SU-DHL-6 (cell line): ENCODE results near the gene IST1.

Source experiments
- EZH2phosphoT487 ChIP-seq: fragments of 200-600 bp; sonication (generic), shearing (Covaris generic); conservative IDR thresholded peaks from 2 replicates; pipeline ENCODE4 v1.6.1; 2018; ENCODE audit warnings: mild to moderate bottlenecking, antibody characterized with exemption, low read length, moderate library complexity, mixed read lengths
- TF ChIP-seq, protein P1 (sequence below): fragments of 200-600 bp; sonication (generic); IDR thresholded peaks from one replicate; pipeline ENCODE4 v1.5.1; 2017; ENCODE audit warnings: antibody characterized with exemption, mild to moderate bottlenecking, low read length, moderate library complexity; ENCODE audit not compliant: insufficient read depth, poor library complexity, severe bottlenecking

DNA sequence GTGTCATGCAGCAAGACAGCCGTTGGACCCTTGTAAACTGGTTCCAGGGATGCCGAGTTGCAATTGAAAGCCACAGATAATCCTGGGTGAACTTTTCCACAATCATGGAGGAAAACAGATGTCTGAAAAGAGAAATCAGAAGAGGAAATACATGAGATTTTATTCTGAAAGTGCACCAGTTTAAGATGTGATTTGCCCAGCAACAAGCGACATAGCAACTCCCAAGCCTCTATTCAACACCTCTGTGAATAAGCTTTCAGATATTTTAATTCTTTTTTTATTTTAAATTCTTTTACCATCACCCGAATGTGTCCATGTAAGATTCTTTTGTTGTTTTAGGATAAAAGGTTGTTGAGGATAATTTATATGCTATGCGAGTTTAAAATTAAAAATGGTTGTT is 58.8 kb downstream of the IST1 start:
- TF ChIP-seq EZH2phosphoT487 = no peak
- TF ChIP-seq, protein P1, sequence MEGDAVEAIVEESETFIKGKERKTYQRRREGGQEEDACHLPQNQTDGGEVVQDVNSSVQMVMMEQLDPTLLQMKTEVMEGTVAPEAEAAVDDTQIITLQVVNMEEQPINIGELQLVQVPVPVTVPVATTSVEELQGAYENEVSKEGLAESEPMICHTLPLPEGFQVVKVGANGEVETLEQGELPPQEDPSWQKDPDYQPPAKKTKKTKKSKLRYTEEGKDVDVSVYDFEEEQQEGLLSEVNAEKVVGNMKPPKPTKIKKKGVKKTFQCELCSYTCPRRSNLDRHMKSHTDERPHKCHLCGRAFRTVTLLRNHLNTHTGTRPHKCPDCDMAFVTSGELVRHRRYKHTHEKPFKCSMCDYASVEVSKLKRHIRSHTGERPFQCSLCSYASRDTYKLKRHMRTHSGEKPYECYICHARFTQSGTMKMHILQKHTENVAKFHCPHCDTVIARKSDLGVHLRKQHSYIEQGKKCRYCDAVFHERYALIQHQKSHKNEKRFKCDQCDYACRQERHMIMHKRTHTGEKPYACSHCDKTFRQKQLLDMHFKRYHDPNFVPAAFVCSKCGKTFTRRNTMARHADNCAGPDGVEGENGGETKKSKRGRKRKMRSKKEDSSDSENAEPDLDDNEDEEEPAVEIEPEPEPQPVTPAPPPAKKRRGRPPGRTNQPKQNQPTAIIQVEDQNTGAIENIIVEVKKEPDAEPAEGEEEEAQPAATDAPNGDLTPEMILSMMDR = no peak
